NB4 (cell line): ENCODE data around the gene MYO1G.
"Not testable (repeated sequence)": the region's sequence is repeated elsewhere in the genome, so short reads cannot be mapped to it uniquely, and the experiment has no call there.

ENCODE experiments used
- DNase-seq: peaks from one replicate; pipeline ENCODE4 v3.0.0; 2010; ENCODE audit warnings: low read depth
- H3K4me3 ChIP-seq: one replicate; pipeline ENCODE4 v1.5.1; 2011; ENCODE audit warnings: mild to moderate bottlenecking, low read depth, low read length, moderate library complexity
- MAX ChIP-seq: IDR thresholded peaks from 2 replicates; pipeline ENCODE4 v1.6.1; 2011; ENCODE audit warnings: low read depth, low read length
- MYC ChIP-seq: IDR thresholded peaks from 2 replicates; pipeline ENCODE4 v1.6.1; 2011; ENCODE audit warnings: low read depth, low read length
- POLR2A ChIP-seq: IDR thresholded peaks from 2 replicates; pipeline ENCODE4 v1.6.1; 2011; ENCODE audit warnings: mild to moderate bottlenecking; ENCODE audit not compliant: insufficient read length; ENCODE audit errors: extremely low read depth
- TF ChIP-seq, protein P1 (sequence below): IDR thresholded peaks from one replicate; pipeline ENCODE4 v1.5.1; 2012; ENCODE audit warnings: low read depth, low read length

The MYO1G gene

GRCh38 chr7:44936322-44936721 is 42.5 kb downstream of the MYO1G start:
- TF ChIP-seq, protein P1, sequence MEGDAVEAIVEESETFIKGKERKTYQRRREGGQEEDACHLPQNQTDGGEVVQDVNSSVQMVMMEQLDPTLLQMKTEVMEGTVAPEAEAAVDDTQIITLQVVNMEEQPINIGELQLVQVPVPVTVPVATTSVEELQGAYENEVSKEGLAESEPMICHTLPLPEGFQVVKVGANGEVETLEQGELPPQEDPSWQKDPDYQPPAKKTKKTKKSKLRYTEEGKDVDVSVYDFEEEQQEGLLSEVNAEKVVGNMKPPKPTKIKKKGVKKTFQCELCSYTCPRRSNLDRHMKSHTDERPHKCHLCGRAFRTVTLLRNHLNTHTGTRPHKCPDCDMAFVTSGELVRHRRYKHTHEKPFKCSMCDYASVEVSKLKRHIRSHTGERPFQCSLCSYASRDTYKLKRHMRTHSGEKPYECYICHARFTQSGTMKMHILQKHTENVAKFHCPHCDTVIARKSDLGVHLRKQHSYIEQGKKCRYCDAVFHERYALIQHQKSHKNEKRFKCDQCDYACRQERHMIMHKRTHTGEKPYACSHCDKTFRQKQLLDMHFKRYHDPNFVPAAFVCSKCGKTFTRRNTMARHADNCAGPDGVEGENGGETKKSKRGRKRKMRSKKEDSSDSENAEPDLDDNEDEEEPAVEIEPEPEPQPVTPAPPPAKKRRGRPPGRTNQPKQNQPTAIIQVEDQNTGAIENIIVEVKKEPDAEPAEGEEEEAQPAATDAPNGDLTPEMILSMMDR, result no peak
- TF ChIP-seq MAX, result no peak
- no peak for TF ChIP-seq MYC
- TF ChIP-seq POLR2A, result no peak
- DNase-seq, result peak; percentile 37
- H3K4me3 ChIP-seq, result no peak overlapping the region

- peak; percentile 95 for DNase-seq
- no peak for TF ChIP-seq POLR2A
- TF ChIP-seq MYC, result peak; percentile 69
- TF ChIP-seq, protein P1, result no peak
- no peak overlapping the region for H3K4me3 ChIP-seq
Measured at GRCh38 chr7:44935583-44935982, 43.2 kb downstream of the MYO1G start.

DNA sequence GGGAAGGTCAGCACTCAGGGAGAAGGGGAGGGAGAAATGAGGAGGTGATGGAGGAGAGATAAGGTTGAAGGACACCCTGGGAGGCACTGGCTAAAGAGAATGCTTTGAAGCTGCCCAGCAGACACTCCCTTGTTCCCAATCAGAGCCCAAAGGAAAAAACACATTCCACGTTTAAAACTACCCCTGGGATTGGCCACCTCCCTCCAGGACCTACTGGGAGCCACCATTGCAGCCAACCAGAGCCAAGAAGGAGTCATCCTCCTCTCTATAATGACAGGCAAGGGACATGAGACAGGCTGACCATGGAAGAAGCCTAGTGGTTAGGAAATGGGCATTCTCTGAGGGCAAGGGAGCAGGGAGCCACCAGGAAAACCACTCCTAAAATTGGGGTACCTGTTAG is 43.8 kb downstream of the MYO1G start:
- H3K4me3 ChIP-seq, result no peak overlapping the region
- TF ChIP-seq MYC, result no peak
- TF ChIP-seq MAX, result no peak
- TF ChIP-seq, protein P1, result no peak
- no peak for TF ChIP-seq POLR2A
- no peak for DNase-seq

- not testable (repeated sequence) for DNase-seq, H3K4me3 ChIP-seq
Measured at GRCh38 chr7:44934510-44934909, 44.3 kb downstream of the MYO1G start.

DNA sequence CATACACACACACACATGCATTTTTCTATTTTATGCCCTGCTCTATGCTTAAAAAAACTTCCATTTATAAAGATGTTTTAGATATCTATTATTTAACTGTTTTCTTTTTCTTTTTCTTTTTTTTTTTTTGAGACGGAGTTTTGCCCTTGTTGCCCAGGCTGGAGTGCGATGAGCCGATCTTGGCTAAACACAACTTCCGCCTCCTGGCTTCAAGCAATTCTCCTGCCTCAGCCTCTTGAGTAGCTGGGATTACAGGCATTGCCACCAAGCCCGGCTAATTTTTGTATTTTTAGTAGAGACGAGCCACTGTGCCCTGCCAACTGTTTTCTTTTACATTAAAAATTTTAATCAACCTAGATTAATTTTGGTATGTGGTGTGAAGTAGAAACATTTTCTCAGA is 47.9 kb downstream of the MYO1G start:
- no peak for DNase-seq
- H3K4me3 ChIP-seq, result no peak overlapping the region
- TF ChIP-seq MYC (no peak), POLR2A (no peak), MAX (no peak)
- TF ChIP-seq, protein P1, result no peak

- no peak for DNase-seq
- no peak overlapping the region for H3K4me3 ChIP-seq
- TF ChIP-seq MAX (no peak), MYC (no peak), POLR2A (no peak)
- TF ChIP-seq, protein P1, result no peak
Measured at GRCh38 chr7:44922351-44922694, 56.5 kb downstream of the MYO1G start.
